GOT3 (cell line): ENCODE measurements around the gene HCFC1.

ENCODE experiments used
- DNase-seq: peaks from one replicate; lab custom pipeline; 2025; ENCODE audit warnings: mixed read lengths; lab: John Stamatoyannopoulos, UW

HCFC1 gene

DNA sequence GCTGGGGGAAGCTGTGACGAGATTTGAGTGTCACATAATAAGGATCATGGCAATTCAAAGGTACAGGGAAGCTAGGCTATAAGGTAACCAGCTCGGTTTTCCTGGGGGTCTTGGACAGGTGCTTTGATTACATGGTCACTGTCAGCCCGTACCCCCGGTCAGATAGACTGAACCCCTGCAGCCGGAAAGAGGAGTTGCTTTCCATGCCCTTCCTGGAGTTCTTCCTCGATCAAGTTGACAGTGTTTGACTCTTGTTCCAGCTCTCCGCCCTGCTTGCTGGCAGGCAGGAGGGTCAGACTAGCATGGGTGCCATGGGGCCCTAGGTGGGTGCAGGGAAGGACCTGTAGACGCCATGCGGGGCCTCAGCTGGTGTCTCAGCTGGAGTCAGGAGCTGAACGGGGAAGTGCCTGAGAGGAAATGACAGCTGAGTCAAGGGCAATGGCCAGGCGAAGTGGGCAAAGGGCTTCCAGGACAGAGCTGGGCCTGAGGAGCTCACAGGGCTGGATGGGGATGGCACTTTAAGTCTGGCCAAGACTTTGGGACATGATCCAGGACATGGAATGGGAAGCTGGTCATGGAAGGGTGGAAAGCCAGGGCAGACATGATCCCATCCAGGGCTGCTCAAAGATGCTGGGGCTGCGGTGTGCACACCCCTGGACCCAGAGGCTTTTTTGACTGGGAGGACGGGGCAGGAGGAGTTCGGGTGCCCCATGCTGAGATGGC lies 2.5 kb upstream of the HCFC1 start:
- DNase-seq: no peak

DNA sequence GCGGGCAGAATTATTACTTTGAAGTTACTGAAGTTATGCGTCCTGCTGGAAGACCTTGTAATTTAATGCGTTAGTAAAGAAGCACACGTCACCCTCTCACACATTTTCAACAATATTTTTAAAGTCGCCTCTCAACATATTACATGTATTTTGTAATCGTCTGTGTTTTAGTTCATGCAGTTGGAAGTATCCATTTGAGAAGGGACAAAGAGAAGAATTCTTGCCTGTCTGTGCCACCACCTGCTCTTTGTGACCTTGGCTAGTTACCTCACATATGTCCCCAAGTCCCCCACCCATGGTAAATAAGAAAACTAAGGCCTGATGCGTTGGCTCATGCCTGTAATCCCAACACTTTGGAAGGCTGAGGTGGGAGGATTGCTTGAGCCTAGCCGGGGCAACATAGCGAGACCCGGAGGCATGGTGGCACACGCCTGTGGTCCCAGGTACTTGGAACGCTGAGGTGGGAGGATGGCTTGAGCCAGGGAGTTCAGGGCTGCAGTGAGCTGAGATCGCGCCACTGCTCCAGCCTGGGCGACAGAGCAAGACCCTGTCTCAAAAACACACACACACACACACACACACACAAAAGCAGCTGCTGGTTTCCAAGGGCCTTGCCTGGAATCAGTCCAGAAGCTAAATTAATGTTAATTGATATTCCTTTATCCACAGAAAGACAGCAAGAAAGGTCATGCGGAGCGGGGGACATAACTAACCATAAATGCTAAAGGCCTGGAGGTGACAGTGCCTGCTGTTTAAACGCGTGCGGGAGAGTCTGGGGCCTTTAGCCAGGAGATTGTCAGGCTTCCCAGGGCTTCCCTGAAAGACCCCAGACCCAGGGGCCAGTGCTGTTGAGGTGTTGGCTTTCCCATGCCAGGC lies 1.7 kb upstream of the HCFC1 start:
- DNase-seq: no peak

DNA sequence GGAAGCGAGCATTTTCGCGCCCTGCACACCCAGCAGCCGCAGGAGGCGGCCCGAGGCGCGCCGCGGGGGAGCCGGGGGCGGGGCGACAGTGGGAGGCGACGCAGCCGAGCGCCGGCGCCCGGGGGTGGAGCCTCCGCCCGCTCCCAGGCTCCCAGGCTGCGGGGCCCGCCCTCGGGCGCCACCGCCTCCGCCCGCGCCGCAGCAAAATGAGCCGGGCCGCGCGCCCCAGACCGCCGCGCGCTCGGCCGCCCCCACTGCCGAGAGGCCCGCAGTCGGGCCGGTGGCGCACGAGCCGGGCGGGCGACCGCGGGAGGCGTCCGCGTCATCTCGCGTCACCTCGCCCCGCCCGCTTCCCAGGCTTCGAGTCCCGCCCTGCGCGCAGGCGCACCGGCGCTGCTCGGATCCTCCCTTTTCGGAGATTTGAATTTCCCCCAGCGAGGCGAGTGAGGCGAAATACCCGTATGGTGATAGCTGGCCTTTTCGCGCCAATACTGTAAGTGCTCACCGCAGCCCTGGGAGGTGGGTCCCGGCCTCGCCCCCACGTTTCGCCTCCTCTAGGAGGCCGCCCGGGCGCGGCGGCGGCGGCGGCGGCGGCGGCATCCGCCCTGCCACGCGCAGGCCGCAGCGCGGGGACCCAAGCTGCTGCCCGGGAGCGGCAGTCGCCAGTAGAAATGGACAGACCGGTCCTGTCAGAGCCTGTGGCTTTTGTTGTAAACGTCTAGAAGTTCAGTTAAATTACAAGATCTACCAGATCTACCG lies 929 bp upstream of the HCFC1 start, which contains the start of gene TMEM187:
TMEM187 (plus strand) TSS at position 387 of the 759 bp plus-strand sequence. CDS start 9,309 bp downstream, outside the sequence.
- DNase-seq: peak; percentile 63

DNA sequence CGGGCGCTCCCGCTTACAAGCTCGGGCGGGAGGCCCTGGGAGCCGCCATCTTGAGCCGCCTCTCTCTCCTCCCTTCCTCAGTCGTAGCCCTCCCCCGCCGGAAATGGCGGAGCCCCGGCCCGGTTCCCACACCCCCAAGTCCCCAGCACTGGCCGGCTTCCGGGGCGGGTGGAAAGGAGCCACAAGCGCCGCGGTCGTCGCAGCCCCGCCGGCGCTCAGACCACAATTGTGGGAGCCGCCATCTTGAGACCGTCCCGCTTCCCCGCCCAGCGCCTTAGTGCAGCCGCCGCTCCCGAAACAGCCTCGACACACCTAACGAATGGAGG lies 531 bp downstream of the HCFC1 start:
- peak; percentile 57 for DNase-seq

DNA sequence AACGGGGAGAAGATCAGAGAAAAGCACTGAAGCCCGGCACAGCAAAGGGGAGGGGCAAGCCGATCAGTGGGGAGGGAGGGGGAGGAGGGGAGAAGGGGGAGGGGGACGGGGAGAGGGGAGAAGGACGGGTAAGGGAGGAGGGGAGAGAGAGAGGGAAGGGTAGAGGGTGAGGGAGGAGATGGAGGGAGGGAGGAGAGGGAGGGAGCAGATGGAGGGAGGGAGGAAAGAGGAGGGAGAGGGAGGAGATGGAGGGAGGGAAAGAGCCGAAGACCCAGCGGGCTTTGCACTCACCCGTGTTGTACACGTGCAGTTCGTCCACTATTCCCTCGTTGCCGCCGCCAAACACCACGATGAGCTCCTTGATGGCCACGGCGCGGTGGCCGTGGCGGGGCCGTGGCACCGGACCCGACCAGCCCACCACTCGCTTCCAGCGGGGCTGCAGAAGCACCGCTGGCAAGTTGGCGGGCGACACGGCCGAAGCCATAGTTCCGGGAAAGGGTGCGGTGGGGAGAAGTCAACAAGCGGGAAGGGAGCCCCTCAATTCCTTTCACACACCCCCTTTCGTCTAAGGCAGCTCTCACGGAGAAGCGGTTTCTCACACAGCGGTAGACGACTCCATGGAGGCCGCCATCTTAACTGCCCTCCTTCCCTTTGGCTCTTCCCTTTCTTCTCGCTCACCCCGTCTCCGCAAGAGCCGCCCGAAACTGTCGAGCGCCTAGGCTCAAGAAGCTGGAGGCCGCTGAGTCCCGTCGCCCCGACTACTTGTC lies 1.1 kb downstream of the HCFC1 start:
- no peak for DNase-seq

DNA sequence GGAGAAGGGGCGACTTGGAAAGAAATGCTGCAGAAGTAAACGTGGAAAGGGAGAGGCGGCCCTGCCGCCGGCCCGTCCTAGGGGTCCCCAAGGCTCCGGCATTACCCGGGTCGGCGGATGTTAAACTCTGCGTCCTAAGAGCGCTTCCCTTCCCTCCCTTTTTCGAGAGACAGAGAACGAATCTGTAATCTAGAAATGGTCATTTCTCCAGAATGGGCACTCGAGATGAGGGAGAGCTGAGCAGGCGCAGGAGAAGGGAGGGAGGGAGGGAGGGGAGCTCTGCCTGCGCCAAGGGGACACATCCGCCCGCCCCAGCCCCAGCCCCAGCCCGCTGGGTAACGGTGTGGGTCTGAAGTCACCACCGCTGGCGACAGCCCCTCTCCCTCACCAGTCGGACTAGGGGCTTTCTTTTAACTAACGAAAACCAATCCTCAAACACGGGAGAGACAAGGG lies 1.7 kb downstream of the HCFC1 start:
- DNase-seq: no peak

DNA sequence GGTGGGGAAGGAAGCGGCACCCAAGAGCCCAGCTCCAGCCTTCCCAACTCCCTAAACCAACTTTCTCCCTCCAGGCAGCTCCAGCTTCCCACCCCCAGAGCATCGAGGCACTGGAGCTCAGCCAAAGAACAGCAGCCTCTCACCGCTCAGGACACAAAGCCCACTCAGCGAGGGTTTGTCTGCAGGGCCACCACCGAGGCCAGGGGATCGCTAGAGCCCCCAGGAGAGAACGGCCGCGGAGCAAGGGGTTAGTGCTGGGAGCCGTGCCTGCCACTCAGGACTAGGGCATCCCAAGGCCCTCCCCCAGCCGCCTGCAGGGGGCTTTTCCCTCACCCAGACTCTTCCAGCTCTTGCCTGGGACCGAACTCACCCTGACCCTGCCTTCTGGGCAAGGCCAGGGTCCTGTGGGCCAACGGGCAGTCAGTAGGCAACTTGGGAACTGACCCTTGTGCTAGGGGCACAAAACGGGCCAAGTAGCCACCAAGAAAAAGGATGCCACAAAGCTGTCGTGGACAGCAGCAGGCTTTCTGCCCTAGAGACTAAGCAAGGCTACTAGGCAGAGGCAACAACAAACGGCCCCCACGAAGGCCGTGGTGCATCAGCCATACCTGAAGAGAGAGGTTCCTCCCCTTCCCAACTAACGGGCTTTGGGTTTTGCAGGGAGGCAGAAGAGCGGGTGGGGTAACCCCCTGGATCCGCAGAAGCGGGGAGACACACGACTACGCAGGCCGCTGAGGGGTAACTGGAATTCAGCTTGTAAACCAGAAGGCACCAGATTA lies 2.3 kb downstream of the HCFC1 start:
- DNase-seq: no peak

DNA sequence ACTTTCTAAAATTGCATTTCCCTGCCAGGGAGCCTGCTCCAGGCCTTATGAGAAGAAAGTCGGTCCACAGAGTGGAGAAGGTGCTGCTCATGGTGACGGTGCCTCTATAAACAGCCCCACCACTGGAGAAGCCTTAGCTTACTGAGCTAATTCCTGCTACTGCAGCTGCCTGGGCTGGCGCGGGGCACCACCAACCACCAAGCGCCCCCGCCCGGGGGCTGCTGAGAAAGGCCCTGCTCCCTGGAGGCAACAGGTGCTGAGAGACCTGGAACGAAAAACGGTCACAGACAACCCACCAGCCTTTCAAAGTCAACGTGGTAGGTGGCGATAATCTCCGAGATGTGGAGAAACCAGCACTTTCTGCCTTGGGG lies 2.9 kb downstream of the HCFC1 start:
- no peak for DNase-seq

DNA sequence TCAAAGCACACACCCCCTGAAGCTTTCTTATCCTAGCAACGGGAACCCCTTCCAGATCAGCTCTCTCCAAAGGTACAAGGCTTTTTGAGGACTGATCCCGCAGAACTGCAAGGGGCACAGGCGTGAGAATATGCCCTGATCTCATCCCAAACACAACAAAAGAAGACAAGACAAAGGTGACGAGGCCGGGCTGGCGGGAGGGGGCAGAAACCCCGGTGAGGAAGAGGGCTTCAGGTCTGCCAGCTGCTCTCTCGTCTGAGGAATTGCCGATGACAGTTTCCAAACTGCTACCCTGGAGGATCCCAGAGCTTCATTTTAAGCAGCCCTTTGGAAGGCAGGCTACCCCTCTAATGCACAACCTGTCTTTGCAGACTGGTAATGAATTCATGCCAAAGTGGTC lies 3.4 kb downstream of the HCFC1 start:
- no peak for DNase-seq

DNA sequence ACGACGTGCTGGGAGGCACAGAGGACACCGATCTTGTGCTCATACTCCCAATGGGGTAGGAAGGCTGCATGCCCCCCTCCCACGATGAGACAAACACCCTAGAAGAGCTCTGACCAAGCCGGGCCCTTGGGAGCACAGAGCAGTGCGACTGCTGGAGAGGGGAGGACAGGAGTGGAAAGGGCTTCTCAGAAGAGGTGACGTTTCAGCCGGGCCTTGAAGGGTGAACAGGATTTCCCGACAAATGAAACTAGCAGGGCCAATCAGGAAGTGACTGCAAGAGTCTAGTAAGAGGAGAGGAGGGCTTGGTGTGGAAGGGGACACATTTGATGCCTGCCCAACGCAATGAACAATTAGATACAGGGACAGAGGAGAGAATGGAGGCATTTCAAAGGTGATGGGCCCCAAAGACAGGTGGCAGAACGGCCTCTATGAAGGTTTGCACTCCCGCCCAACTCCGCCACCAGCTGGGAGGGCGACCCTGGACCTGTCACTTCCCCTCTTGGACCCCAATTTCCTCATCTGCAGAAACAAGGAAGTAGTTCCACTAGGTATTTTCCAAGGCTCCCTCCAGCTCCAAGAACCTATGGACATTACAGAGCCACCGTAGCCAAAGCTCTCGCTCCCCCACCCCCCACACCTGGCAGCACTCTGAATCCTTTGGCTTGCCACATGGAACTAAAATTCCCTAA lies 3.9 kb downstream of the HCFC1 start:
- no peak for DNase-seq

DNA sequence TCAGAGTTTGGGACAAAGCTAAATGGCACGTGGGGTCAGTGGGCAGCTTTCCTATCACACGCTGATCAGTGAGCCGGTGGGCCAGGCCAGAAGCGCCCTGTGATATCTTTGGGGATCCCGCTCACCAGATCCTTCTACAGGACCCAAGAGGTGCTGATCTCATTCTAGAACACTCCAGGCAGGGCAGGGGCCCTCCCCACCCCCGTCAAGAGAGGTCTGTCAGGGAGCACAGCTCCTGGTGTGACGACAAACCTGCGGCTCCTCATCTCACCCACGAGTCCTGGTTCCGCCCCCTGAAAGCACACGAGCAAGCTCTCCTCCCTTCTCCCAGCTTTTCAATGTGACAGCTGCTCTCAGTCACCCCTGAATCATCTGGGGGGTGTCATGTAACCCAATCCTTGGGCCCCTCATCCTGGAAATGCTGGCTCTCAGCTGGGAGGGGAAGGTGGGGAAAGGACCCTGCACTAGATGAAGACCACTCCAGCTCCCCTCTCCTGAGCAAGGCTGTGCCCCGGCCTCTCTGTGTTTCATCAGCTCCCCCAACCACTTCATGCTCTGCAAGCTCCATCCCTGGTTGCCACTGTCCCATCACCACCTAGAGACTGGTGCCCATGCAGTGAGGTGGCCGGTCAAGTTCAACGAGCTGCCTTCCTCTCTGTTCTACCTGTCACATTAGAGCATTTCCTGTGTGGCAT lies 4.6 kb downstream of the HCFC1 start:
- no peak for DNase-seq

DNA sequence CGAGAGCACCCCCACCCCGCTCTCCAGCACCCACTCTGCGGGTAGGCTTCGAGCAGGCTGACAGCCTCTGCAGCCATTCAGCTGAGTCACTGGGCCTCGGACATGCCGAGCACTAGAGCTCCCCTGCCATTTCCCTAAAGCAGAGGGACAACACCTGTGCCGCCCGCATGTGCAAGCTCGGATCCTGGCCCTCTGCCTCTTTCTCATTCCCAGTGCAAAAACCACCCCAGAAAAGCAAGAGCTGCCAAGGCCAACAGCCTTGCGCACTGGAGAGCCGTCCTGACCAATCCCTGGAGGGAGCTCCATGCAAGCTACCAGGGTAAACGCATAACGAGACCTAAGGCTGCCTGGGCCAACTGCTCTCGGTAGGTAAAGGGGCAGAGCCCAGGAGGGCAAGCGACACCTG lies 5.3 kb downstream of the HCFC1 start:
- DNase-seq: no peak

DNA sequence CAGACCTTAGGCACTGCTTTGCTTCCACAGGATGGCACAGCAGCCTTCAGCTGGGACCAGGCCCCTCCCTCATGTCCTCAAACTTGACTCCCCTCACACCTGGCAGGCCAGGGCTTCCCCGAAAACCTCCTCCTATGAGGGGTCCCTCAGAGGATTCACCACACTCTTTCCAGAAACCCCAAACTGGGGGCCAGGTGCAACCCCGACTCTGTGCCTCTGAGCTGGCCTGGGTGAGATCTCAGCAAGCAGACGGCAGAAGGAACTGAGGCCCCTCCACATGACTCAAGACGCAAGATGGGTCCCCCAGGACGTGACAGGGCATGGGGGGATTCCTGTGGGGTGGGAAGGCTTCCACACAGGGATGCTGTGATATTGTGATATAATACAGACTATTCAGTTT lies 6.2 kb downstream of the HCFC1 start:
- no peak for DNase-seq

DNA sequence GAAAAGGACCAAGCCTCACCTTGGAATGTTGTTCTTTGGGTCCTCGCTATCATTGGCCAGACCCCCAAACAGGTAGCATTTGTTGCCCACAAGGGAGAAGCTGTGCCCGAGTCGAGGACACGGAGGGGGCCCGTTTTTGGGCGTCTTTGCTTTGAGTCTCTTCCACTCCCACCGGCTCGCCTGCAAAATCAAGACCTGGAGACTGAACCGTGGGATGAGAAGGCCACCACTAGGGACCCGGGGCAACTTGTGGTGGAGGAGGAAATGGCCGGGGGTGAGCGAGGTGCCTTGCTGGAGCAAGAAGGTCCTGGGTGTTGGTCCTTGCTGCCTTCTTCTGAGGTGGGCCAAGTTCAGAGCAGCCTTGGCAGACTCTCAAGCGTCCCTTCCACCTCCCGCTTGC lies 7.5 kb downstream of the HCFC1 start:
- no peak for DNase-seq

DNA sequence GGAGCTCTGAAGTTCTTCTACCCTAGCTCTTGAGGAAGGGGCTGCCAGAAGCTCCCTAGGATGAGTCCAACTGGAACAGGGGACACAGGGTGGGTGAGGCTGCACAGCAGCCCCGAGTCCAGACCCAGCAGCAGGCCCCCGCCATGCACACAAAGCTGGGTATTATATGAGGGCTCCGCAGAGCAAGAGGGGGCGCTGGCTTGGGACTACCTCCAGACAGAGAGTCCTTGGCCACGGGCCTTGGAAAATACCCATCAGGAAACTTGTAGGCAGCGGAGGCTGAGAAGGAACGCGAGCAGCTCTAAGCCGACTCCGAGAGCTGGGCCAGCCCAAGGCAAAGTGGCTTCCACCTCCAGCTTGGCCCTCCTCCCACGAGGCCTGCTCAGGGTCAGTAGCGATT lies 8.1 kb downstream of the HCFC1 start:
- DNase-seq: no peak

DNA sequence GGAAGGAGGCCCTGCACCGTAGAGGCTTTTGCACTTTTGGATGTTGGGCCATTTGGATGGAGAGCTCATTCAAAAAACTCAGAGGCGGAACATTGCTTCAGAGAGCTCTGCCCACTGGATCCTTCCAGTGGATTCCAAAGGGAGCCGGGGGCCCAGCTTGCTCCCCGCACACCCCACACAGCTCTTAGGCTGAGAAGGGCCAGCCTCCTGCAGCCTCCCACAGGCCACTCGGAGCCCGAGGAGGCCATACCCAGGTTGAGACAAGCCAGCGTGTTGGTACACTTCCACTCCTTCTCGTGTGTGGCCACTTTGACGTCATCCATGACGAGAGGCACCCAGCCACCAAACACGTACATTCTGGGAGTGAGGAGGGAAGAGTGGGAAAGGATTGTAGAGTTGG lies 10.3 kb downstream of the HCFC1 start:
- DNase-seq: no peak

DNA sequence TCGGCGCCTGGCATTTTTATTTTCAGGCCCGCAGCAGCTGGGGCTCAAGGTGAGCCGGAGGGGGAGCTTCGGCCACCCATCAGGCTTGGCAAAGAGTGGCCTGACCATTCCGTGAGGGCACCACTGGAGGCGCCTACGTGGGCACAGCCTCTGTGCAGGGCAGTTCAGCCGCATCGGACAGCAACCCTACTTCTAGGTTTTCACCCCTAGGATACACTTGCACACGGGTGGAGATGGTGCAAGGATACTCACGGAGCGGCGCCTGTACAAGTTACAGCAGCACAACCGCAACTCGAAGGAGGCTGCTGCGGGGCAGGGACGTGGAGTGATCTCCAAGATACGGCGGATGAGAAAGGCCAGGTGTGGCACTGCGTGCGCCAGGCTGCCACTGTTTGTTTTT lies 10.8 kb downstream of the HCFC1 start:
- DNase-seq: no peak

DNA sequence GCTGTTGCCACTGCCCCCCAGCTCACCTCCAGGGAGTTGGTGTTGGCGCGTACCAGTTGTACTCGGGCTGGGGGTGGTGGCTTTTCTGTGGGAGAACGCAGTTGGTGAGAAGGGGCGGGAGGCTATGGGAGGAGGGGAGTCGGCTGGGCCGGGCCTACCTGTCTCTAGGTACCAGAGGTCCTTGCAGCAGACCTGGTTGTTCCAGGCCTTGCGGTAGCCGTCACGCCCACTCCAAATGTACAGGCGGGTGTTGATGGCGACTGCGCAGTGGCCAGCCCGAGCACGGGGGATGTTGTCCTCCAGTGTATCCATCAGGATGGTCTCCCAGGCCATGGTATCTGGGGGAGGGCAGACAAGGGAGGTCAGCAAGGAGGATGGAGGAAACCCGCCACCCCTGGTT lies 11.5 kb downstream of the HCFC1 start:
- DNase-seq: no peak

DNA sequence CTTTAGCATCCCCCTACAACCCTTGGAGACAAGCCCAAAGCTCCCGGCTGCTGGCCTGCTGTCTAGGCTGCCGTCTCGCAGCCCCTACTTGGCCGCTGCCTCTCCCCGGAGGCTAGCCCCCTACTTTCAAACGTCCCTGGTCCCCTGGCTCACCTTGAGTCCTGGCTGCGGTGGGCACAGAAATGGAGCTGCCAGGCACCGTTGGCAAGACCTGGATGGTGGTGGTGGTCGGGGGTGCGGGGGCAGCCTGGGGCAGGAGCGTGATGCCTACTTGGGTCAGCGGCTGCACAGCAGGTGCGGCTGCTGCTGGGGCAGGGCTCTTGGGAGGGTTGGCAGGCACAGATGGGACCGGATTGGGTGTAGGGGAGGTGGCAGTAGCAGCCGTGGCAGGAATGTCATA lies 12.0 kb downstream of the HCFC1 start:
- no peak for DNase-seq

DNA sequence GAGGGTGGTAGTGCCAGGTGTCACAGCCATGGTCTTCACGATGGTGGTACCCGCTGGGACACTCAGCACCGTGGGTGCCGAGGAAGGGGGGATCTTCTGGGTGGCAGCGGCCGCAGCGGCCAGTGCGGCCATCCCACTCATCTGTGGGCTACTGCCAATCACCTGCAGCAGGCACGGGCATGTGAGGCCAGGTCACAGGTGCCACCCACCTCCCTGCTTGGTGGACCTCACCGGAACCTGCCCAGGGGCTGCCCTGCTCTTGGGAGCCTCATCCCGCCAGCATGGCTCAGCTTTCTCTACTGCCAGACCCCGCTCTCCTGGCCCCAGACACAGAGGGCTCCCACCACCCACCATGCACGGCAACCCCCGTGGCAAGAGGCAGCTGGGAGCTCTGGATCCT lies 13.0 kb downstream of the HCFC1 start:
- no peak for DNase-seq
